Measurements from ENCODE around the gene MTERF4.

The MTERF4 gene

GRCh38 chr2:241087420-241088268, 14.4 kb downstream of the MTERF4 start:
- no peak for DNase-seq

- no peak for DNase-seq
Measured at GRCh38 chr2:241084856-241085444, 17.1 kb downstream of the MTERF4 start.

- DNase-seq = no peak
Measured at GRCh38 chr2:241083091-241083415, 19.0 kb downstream of the MTERF4 start.

GRCh38 chr2:241082341-241083090, 19.6 kb downstream of the MTERF4 start:
- DNase-seq = no peak

DNA sequence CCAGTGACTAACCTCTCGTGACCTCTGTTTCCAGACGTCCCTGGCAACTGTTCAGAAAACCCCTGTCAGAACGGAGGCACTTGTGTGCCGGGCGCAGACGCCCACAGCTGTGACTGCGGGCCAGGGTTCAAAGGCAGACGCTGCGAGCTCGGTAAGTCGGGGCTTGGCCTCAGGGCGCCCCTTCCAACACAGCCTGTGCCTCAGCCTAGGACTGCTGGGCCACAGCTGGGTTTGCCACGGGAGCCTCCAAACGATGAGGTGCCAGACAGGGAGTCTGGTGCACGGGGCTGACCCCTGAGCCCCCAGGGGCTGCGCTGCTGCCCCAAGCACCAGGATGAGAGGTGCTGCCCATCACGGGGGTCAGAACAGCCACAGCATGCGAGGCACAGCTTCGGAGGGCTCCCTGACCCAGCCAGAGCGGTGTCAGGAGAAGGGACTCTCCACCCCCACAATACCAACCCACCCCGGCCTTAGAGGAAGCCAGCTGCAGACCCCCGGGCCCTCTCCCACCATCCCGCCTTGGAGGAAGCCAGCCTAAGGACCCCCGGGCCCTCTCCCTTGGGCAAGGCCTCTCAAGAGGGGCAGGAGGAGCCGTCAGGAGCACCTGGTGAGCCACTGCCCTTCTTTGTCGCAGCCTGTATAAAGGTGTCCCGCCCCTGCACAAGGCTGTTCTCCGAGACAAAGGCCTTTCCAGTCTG, 20.3 kb downstream of the MTERF4 start:
- DNase-seq = no peak

GRCh38 chr2:241081190-241081642, 20.9 kb downstream of the MTERF4 start:
- DNase-seq = no peak

DNA sequence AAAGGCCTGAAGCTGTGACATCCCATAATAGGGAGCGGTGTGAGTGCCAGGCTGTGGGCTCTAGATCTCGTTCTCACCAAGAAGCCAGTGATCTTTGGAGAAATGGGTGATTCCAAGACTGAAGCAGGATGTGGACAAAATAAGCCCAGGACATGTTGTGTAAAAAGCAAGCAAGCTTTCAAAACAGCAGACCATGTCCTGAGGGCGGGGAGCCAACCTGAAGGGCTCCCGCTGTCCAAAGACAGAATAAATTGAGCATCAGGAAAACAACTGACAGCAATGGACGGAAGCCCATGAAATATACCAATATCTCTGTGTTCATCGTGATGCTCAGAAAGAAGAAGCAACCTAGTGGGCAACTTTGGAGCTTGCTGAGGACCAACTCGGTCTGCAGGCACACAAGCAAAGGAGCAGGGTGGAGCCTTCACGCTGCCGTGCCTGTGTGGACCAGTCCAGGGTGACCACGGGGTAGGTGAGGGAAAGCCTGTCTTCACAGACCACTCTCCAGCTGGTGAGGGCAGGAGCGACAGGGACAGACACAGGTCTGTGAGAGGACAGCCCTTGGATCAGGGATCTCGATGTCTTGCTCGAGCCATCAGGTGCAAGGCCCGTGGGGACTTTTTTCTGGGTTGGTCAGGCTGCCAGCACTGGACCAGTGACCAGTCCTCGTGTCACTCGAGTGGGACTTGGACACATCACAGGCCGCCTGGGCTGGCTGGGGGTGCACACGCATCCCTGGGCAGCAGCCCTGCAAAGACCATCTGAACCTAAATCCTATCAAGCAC, 21.5 kb downstream of the MTERF4 start:
- no peak for DNase-seq

DNA sequence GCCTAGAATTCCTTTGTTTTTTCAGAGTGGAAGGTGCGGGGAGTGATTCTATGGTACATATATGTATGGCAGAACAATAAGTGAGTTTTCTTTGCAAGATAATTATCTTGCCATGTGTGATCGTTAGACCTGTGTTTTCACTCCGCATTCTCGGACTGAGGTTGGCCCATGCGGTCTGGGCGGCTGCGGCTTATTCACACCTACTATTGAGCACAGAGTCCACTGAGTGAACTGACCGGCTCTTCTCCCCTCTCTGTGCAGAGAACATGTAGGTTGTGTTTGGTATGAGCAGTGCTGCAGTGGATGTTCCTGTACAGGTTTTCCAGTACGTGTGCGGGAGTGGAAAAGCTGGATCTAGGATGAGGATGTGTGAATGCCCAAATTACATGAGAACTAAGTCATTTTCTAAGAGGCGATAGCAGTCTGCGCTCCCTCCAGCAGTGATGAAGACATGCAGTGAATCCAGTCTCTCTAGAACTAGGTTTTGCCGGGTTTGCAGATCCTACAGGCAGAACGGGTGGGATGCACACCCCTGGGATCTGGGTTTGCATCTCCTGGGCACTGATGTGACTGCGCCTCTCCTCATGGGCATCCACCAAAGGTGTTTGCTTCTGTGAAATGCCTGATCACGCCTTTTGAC, 27.1 kb downstream of the MTERF4 start:
- no peak for DNase-seq

DNA sequence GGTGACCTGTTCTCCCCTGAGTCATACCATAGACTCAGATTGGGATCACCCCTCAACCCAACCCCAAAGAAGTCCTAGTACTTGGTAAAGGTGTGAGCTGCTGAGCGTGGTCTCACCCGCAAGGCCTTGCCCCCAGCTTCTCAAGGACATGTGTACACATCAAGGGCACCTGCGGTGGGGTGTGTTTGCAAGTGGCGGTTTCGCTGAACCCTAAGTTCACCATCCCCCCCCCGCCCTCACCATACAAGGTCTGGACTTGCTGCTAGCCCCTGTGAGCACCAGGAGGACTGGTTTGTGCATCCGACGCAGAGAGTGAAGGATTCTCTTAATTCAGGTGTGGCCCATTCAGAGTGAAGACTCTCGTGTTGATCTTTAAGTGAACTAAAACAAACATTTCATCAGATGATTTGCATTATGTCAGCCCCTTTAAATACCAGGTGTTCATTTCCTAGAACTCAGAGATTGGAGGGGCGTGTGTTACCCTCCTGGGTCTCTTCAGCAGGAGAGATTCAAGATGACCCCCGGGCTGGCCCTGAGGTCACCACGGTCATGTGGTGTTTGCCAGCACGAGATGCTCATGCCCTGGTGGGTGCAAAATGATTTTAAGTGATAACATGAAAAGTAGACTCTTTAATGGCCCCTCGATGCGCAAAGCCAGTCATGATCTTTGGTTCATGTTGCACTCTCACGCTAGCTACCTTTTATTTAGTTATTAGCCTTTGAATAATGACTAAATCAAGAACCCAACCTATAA, 27.8 kb downstream of the MTERF4 start:
- no peak for DNase-seq

DNA sequence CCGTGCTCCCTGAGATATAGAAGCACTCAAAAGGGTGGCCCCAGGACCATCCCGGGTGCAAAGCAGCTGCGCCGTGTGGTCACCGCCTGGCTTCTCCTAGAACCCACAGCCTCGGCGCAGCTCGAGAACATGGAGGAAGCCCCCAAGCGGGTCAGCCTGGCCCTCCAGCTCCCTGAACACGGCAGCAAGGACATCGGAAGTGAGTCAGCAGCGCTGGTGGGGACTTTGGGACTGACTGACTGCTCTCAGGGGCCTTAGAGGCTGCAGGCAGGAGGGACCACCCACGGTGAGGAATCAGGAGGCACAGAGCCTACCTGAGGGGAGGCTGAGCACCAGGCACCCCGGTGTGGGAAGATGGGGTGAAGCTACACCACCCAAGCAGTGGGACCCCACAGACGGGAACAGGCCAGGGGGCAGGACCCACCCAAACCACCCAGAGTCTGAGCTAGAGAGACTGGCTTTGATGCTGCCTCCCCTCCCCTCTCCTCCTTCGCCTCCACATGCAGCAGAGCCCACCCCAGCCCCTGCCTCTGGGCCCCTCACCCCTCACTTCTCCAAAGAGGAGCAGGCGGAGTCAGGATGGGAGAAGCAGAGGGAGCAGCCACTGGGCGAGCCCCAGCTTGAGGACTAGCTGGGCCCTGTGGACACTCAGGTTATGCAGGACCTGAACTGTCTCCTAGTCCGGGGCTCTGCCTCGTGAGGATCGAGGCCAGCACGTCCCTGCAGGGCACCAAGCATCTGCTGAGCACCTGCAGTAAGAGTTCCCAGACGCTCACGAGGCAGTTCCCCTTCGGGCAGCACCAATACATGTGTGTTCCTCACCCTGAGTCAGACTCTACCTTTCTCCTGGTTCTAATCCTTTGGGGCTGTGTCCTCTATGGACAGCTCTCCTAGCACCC, 28.7 kb downstream of the MTERF4 start:
- no peak for DNase-seq

DNA sequence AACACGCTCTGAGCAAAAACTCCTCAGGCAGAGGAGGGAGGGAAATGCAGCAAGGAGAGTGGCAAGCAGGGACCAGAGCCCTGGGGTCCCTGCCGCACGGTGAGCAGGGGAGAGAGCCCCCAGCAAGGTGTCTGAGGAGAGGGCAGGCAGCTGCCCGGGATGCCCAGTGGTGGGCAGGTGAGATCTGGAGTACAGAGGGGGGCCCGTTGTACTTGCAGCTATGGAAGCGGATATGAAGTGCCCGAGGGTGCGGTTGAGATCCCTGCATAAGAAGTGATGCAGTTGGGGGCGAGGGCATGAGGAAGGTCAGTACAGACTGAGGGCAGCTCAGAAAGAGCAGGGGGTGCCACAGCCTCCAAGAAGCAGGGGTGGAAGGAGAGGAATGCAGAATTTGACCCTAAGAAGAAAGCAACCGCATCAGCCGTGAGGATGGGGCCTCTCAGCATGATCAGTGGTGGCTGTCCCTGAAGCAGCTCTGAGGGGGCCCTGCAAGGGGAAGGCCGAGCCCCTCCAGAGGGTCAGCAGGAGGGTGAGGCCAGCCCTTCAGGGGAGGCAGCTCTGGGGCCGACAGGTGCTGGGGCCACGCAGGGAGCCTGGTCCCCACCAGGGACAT, 29.4 kb downstream of the MTERF4 start:
- no peak for DNase-seq

DNA sequence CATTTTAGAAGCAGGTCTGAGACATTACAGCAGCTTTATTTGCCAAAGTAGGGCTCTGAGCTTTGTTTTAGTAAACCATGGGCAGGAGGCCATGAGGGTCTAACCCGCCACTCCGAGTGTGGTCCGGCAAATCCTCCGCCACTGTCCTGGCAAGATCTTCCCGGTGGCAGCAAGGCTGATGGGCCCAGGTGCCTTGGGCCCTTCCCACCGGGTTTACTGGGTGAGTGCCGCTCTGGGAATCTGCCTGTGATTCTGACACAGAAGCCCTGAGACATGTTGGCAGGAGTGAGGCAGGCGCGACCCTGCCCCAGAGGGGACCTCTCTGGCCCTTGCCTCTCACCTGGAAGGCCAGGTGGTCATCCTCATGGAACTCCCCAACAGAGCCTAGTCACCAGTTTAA, 29.9 kb downstream of the MTERF4 start:
- no peak for DNase-seq

DNA sequence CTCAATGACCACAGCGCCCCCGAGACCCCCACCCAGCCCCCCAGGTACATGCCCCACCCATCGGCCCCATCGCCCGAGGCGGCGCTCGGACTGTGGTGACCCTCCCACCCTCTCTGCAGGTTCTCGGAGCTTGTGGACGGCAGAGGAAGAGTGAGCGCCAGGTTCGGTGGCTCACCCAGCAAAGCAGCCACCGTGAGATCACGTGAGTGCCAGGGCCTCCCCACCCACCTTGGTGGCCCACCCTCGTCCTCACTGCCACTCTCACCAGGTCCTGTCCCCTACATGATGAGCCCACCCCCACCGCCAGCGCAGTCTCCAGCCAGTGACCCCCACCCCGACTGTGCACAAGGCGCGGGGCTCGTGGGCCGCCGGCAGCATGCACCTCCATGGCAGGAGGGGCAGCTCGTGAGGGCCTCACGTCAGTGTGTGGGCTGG, 30.4 kb downstream of the MTERF4 start:
- DNase-seq = no peak

DNA sequence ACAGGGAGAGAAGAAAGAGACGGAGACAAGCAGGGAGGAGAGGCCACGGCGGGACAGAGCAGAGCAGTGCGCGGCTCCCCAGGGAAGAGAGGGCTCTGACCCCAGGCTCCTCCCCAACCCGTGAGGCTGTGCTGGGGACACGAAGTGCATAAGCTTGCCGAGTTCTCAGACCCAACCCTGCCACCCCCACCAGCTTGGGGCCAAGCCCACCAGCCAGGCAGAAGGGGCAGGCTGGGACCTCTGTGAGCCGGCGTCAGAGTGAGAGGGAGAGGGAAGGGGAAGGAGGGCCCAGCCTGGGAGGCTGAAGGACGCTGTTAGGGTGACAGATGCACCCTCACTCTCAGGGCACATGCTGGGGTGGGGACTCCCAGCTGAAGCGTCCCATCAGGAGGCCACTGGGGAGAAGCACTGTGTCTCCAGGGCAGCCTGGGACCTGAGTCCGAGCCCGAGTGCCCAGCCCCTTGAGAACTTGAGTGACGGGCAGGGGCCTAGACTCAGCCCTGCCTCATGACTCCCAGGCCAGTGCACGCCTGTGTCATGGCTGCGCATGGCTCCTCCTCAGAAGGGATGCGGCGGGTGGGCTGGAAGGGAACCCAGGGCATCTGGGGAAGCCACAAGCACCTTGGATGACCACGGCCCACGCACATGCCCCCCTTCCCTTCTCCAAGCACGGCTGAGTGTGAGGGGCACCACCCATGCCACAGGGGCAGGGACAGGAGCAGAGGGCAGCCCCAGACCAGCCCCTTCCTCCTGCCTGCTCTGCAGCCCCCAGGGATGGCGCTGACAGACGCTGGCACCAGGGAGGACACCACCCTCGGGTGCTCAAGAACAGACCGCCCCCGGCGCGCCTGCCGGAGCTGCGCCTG, 31.0 kb downstream of the MTERF4 start:
- DNase-seq = no peak

GRCh38 chr2:241070361-241070760, 31.7 kb downstream of the MTERF4 start:
- no peak for DNase-seq

GRCh38 chr2:241069821-241070281, 32.2 kb downstream of the MTERF4 start:
- no peak for DNase-seq

DNA sequence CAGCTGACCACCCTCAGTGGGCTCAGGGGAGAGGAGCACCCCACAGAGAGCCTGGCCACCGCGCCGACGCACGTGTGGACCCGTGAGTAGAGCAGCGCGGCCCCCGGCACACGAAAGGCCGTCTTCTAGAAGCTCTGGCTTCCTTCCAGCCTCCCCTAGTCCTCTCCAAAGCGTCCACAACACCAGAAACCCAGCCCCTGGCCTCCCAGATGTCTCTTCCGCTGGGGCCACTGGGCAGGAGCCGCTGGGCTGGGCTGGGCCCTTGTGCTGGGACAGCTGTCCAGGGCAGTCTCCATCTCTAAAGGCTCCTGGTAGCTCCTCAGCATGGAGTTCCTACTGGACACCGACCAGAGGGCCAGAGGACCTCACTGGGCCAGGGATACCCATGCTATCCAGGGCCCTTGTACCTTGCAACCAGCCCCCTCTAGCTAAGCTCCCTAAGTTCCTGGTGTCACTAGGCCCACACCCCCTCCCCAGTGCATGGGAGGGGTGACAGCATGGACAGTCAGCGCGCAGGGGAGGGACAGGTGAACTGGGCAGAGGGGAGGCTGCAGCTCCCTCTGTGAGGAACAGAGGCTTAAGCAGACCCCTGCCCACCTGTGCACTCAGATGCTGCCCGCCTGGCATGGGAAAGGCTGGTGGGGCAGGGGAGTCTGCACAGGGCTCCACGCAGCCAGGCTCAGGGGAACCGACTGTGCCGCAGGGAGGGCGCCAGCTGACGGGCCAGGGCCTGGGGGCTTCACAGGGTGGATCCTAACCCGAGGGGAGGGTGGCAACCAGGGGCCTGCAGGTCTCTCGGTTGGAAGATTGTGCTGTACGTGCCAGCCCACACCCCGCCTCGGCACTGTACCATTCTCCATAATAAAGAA, 32.9 kb downstream of the MTERF4 start:
- DNase-seq = no peak

Data from fibroblast of upper back skin (primary cell).